ENCODE data around the gene SETD5. TPM values are rescaled to one million over a fixed set of nuclear protein-coding genes. Genes with fewer than 3 reads are reported as not detected.

Gene SETD5
- total and polyA plus RNA-seq, 2 of the 8 experiments (the other 6 are each of a cell fraction or from before 2014, with no cell fraction given), result 108 to 234 TPM

DNA sequence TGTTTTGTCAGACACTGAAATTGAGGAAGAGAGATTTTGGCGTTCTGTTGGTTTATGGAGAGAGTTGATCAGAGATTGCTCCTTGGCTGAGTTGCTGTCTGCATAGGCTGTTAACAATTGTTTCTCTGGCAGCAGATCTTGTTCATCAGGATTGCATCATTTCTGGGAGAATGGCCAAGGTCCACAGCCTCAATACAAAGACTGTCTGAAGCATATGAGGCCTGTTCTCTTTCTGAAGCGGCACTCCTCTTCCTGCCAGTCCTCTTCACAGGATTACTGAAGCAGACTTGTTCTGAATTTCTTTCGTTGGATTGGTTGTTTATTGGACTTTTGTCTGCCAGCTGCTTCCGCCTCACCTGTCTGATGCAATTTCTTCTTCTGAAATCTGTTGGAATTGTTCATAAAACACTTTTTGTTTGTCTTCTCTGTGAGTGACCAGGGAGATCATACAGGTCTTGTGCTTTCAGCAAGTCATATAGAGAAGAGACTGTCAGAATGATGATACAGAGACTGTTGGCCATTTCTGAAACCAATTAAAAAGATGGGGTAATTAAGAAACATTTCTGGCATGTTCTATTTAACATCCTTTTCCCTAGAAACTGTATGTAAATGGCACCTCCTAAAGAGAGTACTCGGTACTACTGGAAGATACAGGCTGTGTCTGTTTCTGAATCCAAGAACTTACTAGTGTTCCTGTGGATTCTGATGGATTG is 25.5 kb downstream of the SETD5 start:
- Histone ChIP-seq H2AFZ (ENCODE audit: low read length) (no peak overlapping the region), H3K27ac (ENCODE audit: low read depth, low read length) (peak overlapping the region; percentile 76), H2BK15ac (ENCODE audit: low read length) (no peak overlapping the region), H3K9ac (replicated peaks in 1 of 4; ENCODE audit: extremely low read depth in 1 of 4, low read depth in 3 of 4, low read length in 3 of 4) (peak overlapping the region in 3 of 4 experiments; percentile 41 to 66 (median 46); a peak in 3 of 7 replicates), H3K4me2 (ENCODE audit: insufficient read depth in 1 of 2, low read depth in 2 of 2, low read length in 2 of 2) (peak overlapping the region; percentile 14 to 26; a peak in 2 of 4 replicates), H4K5ac (ENCODE audit: insufficient read length, low read depth, low read length) (peak overlapping the region; percentile 55), H3K79me2 (ENCODE audit: control insufficient read depth in 1 of 2, insufficient read depth in 2 of 2, low read length in 2 of 2) (peaks cover 19 to 99% of the 10 kb centered on the region in 2 experiments; a peak in 3 of 4 replicates), H2BK12ac (ENCODE audit: low read depth, low read length) (peak overlapping the region; percentile 22; the same call in 1 of the 2 replicates), H3K27me3 (replicated peaks in 1 of 4; ENCODE audit: control insufficient read depth in 3 of 4, extremely low read depth in 1 of 4, insufficient read depth in 3 of 4, low read length in 3 of 4) (no peaks in the 10 kb centered on the region), H2AK5ac (ENCODE audit: low read depth, low read length) (no peak overlapping the region; the same call in 1 of the 2 replicates), H3K18ac (ENCODE audit: extremely low read depth, low read length) (peak overlapping the region; percentile 14; the same call in 1 of the 2 replicates), H3K23me2 (ENCODE audit: low read depth, low read length) (no peaks in the 10 kb centered on the region), H4K91ac (replicated peaks; ENCODE audit: insufficient read length, low read length) (no peak overlapping the region), H3K4me3 (ENCODE audit: extremely low read depth in 1 of 4, insufficient read depth in 2 of 4, low read depth in 3 of 4, low read length in 4 of 4) (peak overlapping the region in 1 of 4 experiments; percentile 5; a peak in 1 of 8 replicates), H3K4me1 (replicated peaks in 1 of 4; ENCODE audit: control insufficient read depth in 3 of 4, insufficient read depth in 4 of 4, low read length in 3 of 4) (peaks cover 3 to 7% (median 5%) of the 10 kb centered on the region in 4 experiments; a peak in 5 of 7 replicates), H4K8ac (ENCODE audit: extremely low read depth, insufficient read depth, low read length) (no peak overlapping the region), H3K36me3 (ENCODE audit: control insufficient read depth in 2 of 4, insufficient read depth in 4 of 4, low read length in 3 of 4) (peaks cover 6 to 48% (median 11%) of the 10 kb centered on the region in 4 experiments; a peak in 7 of 8 replicates), H3K4ac (replicated peaks; ENCODE audit: insufficient read length, low read depth, low read length) (peak overlapping the region; percentile 10), H4K20me1 (replicated peaks in 1 of 2; ENCODE audit: control insufficient read depth in 1 of 2, insufficient read depth in 2 of 2, low read length in 2 of 2) (peaks cover 0 to 3% of the 10 kb centered on the region in 2 experiments), H3K14ac (ENCODE audit: insufficient read length) (no peak overlapping the region), H2BK5ac (ENCODE audit: low read depth, low read length) (peak overlapping the region; percentile 49), H3K56ac (replicated peaks; ENCODE audit: insufficient read length, low read depth, low read length) (no peak overlapping the region), H2BK120ac (replicated peaks; ENCODE audit: low read depth, low read length) (no peak overlapping the region), H3K9me3 (ENCODE audit: insufficient read depth in 2 of 2, low read depth in 1 of 2, low read length in 1 of 2) (no peaks in the 10 kb centered on the region), H3K23ac (ENCODE audit: insufficient read length) (no peak overlapping the region), H2BK20ac (ENCODE audit: low read length) (no peak overlapping the region; the same call in 1 of the 2 replicates), H3K79me1 (ENCODE audit: low read depth, low read length) (peaks cover 2% of the 10 kb centered on the region; the same call in 1 of the 2 replicates)
- FAIRE-seq (no peak), DNase-seq (ENCODE audit: low read depth in 1 of 2, low spot score in 2 of 2) (no peak)
- 59% methylated on average over 5 of the region's 5 CpGs; no CpG with 5 or more reads in 1 of the 2 experiments for WGBS, 2 experiments (ENCODE audit: extremely low coverage in 1 of 2, insufficient coverage in 1 of 2, insufficient read length in 1 of 2, insufficient replicate concordance in 2 of 2, low coverage in 1 of 2, low lambda C conversion rate in 2 of 2, missing lambda C conversion rate in 1 of 2)
- POLR2A ChIA-PET (ENCODE audit: partially characterized antibody), result interaction anchor here (0.6 to 13.9 kb wide), 6 partner anchors 13 to 61 kb away, joined by 3 to 300 read pairs (median 8); partner anchors contain the start of genes SETD5 and THUMPD3
- CTCF ChIA-PET (ENCODE audit: partially characterized antibody), result interaction anchor here (0.7 to 6.8 kb wide), 6 partner anchors 12 to 81 kb away, joined by 3 to 43 read pairs (median 4); partner anchors contain the start of gene SETD5
- TF ChIP-seq ZNF274 (IDR thresholded peaks at IDR 0.05; ENCODE audit: borderline replicate concordance, extremely low read depth, low read length), result no peak
- TF ChIP-seq, protein P1, sequence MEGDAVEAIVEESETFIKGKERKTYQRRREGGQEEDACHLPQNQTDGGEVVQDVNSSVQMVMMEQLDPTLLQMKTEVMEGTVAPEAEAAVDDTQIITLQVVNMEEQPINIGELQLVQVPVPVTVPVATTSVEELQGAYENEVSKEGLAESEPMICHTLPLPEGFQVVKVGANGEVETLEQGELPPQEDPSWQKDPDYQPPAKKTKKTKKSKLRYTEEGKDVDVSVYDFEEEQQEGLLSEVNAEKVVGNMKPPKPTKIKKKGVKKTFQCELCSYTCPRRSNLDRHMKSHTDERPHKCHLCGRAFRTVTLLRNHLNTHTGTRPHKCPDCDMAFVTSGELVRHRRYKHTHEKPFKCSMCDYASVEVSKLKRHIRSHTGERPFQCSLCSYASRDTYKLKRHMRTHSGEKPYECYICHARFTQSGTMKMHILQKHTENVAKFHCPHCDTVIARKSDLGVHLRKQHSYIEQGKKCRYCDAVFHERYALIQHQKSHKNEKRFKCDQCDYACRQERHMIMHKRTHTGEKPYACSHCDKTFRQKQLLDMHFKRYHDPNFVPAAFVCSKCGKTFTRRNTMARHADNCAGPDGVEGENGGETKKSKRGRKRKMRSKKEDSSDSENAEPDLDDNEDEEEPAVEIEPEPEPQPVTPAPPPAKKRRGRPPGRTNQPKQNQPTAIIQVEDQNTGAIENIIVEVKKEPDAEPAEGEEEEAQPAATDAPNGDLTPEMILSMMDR (IDR thresholded peaks at IDR 0.05; ENCODE audit: control extremely low read depth in 1 of 3, insufficient read depth in 1 of 3, low read depth in 1 of 3, low read length in 3 of 3), result peak in 2 of 3 experiments; percentile 26 to 62; a peak in 2 of 4 replicates
- no peak for TF ChIP-seq KDM1A (IDR thresholded peaks at IDR 0.05; ENCODE audit: borderline replicate concordance, low read length)
- TF ChIP-seq TAF1 (IDR thresholded peaks at IDR 0.05; ENCODE audit: low read depth, low read length), result 0 out of 2 replicates have a peak, but pooled peaks have one; percentile 29
- no peak for TF ChIP-seq RFX5 (IDR thresholded peaks at IDR 0.05; ENCODE audit: borderline replicate concordance, low read depth, low read length)
- no peak for TF ChIP-seq KDM5A (IDR thresholded peaks at IDR 0.05; ENCODE audit: low read length)
- no peak for TF ChIP-seq BACH1 (IDR thresholded peaks at IDR 0.05; ENCODE audit: low read length)
- TF ChIP-seq KDM4A (IDR thresholded peaks at IDR 0.05; ENCODE audit: low read depth, low read length, severe bottlenecking), result no peak

Measured in H1 (cell line).